Endothelial cell of umbilical vein (primary cell): ENCODE results near the gene GAL3ST1. TPM values are rescaled to one million over a fixed set of nuclear protein-coding genes. Genes with fewer than 3 reads are reported as not detected.

Experiments used
- BruUV-seq: library from RNA; stranded (reverse); fragments of 400-500 nt; replicated peaks from 2 replicates; lab custom pipeline; 2021; lab: Mats Ljungman, UMichigan
- CTCF ChIA-PET: fragments of 300-600, 350-600 bp; sonication (Branson Sonifier 250); formaldehyde crosslinking; loops from one replicate; lab custom pipeline; 2021; ENCODE audit warnings: antibody characterized with exemption, inconsistent platforms; lab: Charles Lee
- POLR2A ChIA-PET: fragments of 300-600, 350-600 bp; sonication (Branson Sonifier 250); formaldehyde crosslinking; loops from one replicate; lab custom pipeline; 2021; ENCODE audit warnings: antibody characterized with exemption, inconsistent platforms; lab: Charles Lee
- DNase-seq: peaks from one replicate; pipeline ENCODE4 v3.0.0-alpha.2; 2011; ENCODE audit warnings: low read depth, low spot score
- FAIRE-seq: peaks from 2 replicates; lab custom pipeline; 2011; peaks lifted over from hg19 to GRCh38; lab: Jason Lieb, UNC
- H2AFZ ChIP-seq: 2 replicates; pipeline ENCODE4 v1.6.0; 2012; ENCODE audit warnings: low read depth, low read length, control low read depth, inconsistent platforms
- H3K27ac ChIP-seq: 2 replicates; pipeline ENCODE4 v1.5.1; 2011; ENCODE audit warnings: low read depth, mild to moderate bottlenecking, control low read depth, low read length, moderate library complexity; ENCODE audit not compliant: insufficient read depth
- H3K27me3 ChIP-seq, 2 experiments: 2 replicates each; pipeline versions ENCODE4 v1.6.0 to v1.6.1; 2011; ENCODE audit warnings: low read length in 2 of 2, mixed read lengths in 1 of 2; ENCODE audit not compliant: control insufficient read depth in 2 of 2, insufficient read depth in 2 of 2
- H3K36me3 ChIP-seq, 2 experiments: 2 replicates in 1 of 2; 3 replicates in 1 of 2; pipeline ENCODE4 v1.5.1; 2011; ENCODE audit warnings: low read length in 2 of 2, mild to moderate bottlenecking in 1 of 2, moderate library complexity in 1 of 2; ENCODE audit not compliant: control insufficient read depth in 2 of 2, insufficient read depth in 2 of 2; ENCODE audit errors: extremely low read depth in 1 of 2
- H3K4me1 ChIP-seq: 3 replicates; pipeline ENCODE4 v1.5.1; 2011; ENCODE audit warnings: mild to moderate bottlenecking, low read length; ENCODE audit not compliant: control insufficient read depth, insufficient read depth; ENCODE audit errors: extremely low read depth
- H3K4me2 ChIP-seq: 2 replicates; pipeline ENCODE4 v1.6.1; 2011; ENCODE audit warnings: low read length, control low read depth, mixed read lengths; ENCODE audit not compliant: insufficient read depth
- H3K4me3 ChIP-seq, 3 experiments: fragments of 200-600 bp in 1 of 3; sonication (generic), shearing (Covaris generic) in 1 of 3; replicated peaks in 1 of 3; 2 replicates each; pipeline ENCODE4 v1.5.1; 2011 to 2016; ENCODE audit warnings: control low read depth in 3 of 3, low read length in 3 of 3, mild to moderate bottlenecking in 2 of 3, inconsistent platforms in 1 of 3, low read depth in 1 of 3, moderate library complexity in 1 of 3; ENCODE audit not compliant: insufficient read depth in 1 of 3
- H3K79me2 ChIP-seq: 2 replicates; pipeline ENCODE4 v1.6.0; 2012; ENCODE audit warnings: low read length, inconsistent platforms; ENCODE audit not compliant: control insufficient read depth, insufficient read depth
- H3K9ac ChIP-seq: replicated peaks from 2 replicates; pipeline ENCODE3; 2011; ENCODE audit warnings: low read length, control low read depth; ENCODE audit not compliant: insufficient read depth; ENCODE audit errors: extremely low read depth
- H3K9me1 ChIP-seq: replicated peaks from 3 replicates; pipeline ENCODE4 v1.6.0; 2011; ENCODE audit warnings: mild to moderate bottlenecking, low read length; ENCODE audit not compliant: control insufficient read depth, insufficient read depth; ENCODE audit errors: extremely low read depth
- H3K9me3 ChIP-seq: replicated peaks from 2 replicates; pipeline ENCODE4 v1.5.1; 2012; ENCODE audit warnings: low read length, inconsistent platforms; ENCODE audit not compliant: control insufficient read depth, insufficient read depth
- H4K20me1 ChIP-seq: replicated peaks from 2 replicates; pipeline ENCODE3; 2011; ENCODE audit warnings: mild to moderate bottlenecking, low read length; ENCODE audit not compliant: control insufficient read depth, insufficient read depth; ENCODE audit errors: extremely low read depth
- EZH2 ChIP-seq: IDR thresholded peaks from 2 replicates; pipeline ENCODE4 v1.6.1; 2012; ENCODE audit warnings: borderline replicate concordance, low read depth, mild to moderate bottlenecking, moderate library complexity, low read length, inconsistent platforms; ENCODE audit not compliant: severe bottlenecking
- FOS ChIP-seq: IDR thresholded peaks from 2 replicates; pipeline ENCODE4 v1.6.1; 2011; ENCODE audit warnings: mild to moderate bottlenecking, low read length, moderate library complexity, borderline replicate concordance; ENCODE audit not compliant: insufficient read depth
- GATA2 ChIP-seq: IDR thresholded peaks from 2 replicates; pipeline ENCODE4 v1.7.0; 2011; ENCODE audit warnings: low read depth, mild to moderate bottlenecking, moderate library complexity, mixed read lengths, low read length; ENCODE audit not compliant: insufficient read length, insufficient read depth
- JUN ChIP-seq: IDR thresholded peaks from 2 replicates; pipeline ENCODE4 v1.6.1; 2011; ENCODE audit warnings: borderline replicate concordance, low read depth; ENCODE audit not compliant: insufficient read length, insufficient read depth
- MYC ChIP-seq: IDR thresholded peaks from one replicate; pipeline ENCODE4 v1.6.1; 2011; ENCODE audit warnings: mild to moderate bottlenecking, low read depth, low read length
- POLR2A ChIP-seq: IDR thresholded peaks from 2 replicates; pipeline ENCODE4 v1.6.1; 2012; ENCODE audit warnings: low read depth, mild to moderate bottlenecking, control low read depth, low read length
- POLR2AphosphoS5 ChIP-seq: IDR thresholded peaks from 2 replicates; pipeline ENCODE4 v1.6.1; 2012; ENCODE audit warnings: low read depth, mild to moderate bottlenecking, control low read depth, low read length, moderate library complexity; ENCODE audit not compliant: insufficient read depth
- dilution Hi-C: fragments of 300-500 bp; cut with MboI; formaldehyde crosslinking; loops from one replicate; pipeline ENCODE4 v1.15.0; 2019; ENCODE audit warnings: low sequenced_read_pairs; ENCODE audit not compliant: extremely low pct_ligation_motif_present
- intact Hi-C: fragments of 100-400 bp; cut with micrococcal nuclease; formaldehyde crosslinking; loops from one replicate; pipeline ENCODE4 v1.10.0; 2022
- polyA plus RNA-seq, 4 experiments: library from polyadenylated mRNA; depleted of rRNA in 3 of 4; stranded (reverse) in 3 of 4; unstranded in 1 of 4; fragments of >200 nt; gene quantifications; 2 replicates each; pipeline versions ENCODE4 v1.2.1 to v1.2.3, GENCODE V29; 2011 to 2012; ENCODE audit warnings: missing spikeins in 1 of 4
- total RNA-seq: library from RNA; stranded (reverse); gene quantifications from 2 replicates; pipeline ENCODE4 v1.2.3, GENCODE V29; 2021
- TF ChIP-seq, protein P1 (sequence below): IDR thresholded peaks from 2 replicates; pipeline ENCODE4 v1.6.1; 2011; ENCODE audit not compliant: insufficient read depth, insufficient read length
- TF ChIP-seq, protein P2 (sequence below), 2 donors: IDR thresholded peaks; 1 replicate in 1 of 2; 2 replicates in 1 of 2; pipeline ENCODE4 v1.5.1; 2011; ENCODE audit warnings: low read length in 2 of 2, mild to moderate bottlenecking in 2 of 2, moderate library complexity in 2 of 2, control low read depth in 1 of 2, inconsistent platforms in 1 of 2, low read depth in 1 of 2; ENCODE audit not compliant: insufficient read depth in 1 of 2; ENCODE audit errors: extremely low read depth in 1 of 2

GAL3ST1 gene
- total and polyA plus RNA-seq, 2 donors (not counting 3 experiments of a cell fraction or from before 2014, with no cell fraction given), result not detected

DNA sequence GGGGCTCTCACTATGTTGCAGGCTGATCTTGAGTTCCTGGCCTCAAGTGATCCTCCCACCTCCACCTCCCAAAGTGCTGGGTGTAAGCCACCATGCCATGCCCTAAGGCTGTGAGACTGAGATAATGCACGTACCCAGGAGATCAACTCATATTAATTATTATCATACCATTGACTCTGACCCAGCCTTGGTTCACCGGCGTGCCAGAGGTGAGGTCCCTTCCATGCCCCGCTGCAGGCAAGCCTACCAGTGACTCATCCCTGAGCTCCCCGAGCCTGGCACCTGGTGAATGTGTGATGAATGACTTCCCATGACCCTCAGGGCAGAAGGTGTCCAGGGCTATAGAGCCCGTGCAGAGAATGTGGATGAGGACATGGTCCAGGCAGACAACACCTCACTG lies 12.1 kb downstream of the GAL3ST1 start:
- H3K36me3 ChIP-seq, result no peaks in the 10 kb centered on the region
- no peaks in the 10 kb centered on the region for H3K79me2 ChIP-seq
- ChIA-PET POLR2A (interaction anchor here (0.7 kb wide), 1 partner anchor 32 kb away, joined by 3 read pairs; no protein-coding TSS in a partner anchor), CTCF (interaction anchor here (0.9 to 1.4 kb wide), 3 partner anchors 27 to 193 kb away, joined by 4 to 7 read pairs (median 4); no protein-coding TSS in a partner anchor)
- no peaks in the 10 kb centered on the region for H3K9me1 ChIP-seq
- H3K9ac ChIP-seq, result no peak overlapping the region
- no TSS peak for BruUV-seq
- no peaks in the 10 kb centered on the region for H3K9me3 ChIP-seq
- TF ChIP-seq POLR2A (no peak), EZH2 (no peak), FOS (no peak)
- no peak overlapping the region for H3K4me3 ChIP-seq
- dilution Hi-C loops, result no loop called here
- no peak for DNase-seq
- peaks cover 0 to 1% of the 10 kb centered on the region in 2 experiments for H3K27me3 ChIP-seq
- FAIRE-seq, result no peak
- no peak overlapping the region for H3K4me2 ChIP-seq
- H3K4me1 ChIP-seq, result no peaks in the 10 kb centered on the region
- H2AFZ ChIP-seq, result no peak overlapping the region
- no peaks in the 10 kb centered on the region for H4K20me1 ChIP-seq
- no peak overlapping the region for H3K27ac ChIP-seq
- intact Hi-C loops, result no loop called here

DNA sequence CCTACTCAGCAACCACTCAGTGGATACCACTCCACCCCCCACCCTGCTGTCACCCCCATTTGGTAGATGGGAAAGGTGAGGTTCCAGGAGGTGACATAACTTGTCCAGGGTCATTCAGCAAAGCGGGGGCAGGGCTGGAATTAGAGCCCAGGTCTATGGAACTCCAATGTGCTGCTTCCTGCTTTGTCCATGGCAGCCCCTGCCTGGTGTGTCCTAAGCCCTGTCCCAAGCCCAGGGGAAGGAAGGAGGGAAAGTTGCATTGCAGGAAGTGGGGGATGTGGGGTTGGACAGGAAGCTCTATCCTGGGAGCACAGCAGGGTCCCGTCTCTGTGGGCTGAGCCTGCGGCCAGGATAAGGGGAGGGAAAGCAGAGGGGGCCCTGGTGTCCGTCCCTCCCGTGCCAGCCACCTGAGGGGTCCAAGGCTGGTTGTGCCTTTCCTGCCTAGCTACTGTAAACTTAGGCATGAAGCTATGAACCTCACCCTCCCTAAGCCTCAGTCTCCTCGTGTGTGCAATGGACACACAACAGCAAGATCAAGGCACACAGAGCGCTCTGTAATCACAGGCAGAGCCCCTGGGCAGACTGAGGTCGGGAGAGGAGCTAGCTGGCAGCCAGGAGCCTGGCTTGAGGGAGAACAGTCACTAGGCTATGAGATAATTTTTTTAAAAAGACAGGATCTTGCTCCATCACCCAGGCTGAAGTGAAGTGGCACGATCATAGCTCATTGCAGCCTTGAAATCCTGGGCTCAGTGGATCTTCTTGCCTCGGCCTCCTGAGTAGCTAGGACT lies 12.9 kb downstream of the GAL3ST1 start:
- Histone ChIP-seq H3K36me3 (no peaks in the 10 kb centered on the region), H3K4me1 (no peaks in the 10 kb centered on the region), H3K9me1 (no peaks in the 10 kb centered on the region), H3K79me2 (no peaks in the 10 kb centered on the region), H2AFZ (no peak overlapping the region), H3K27ac (no peak overlapping the region), H3K4me3 (no peak overlapping the region), H3K9ac (no peak overlapping the region), H4K20me1 (no peaks in the 10 kb centered on the region), H3K4me2 (no peak overlapping the region), H3K27me3 (peaks cover 0 to 1% of the 10 kb centered on the region in 2 experiments), H3K9me3 (no peaks in the 10 kb centered on the region)
- no peak for TF ChIP-seq EZH2
- TF ChIP-seq FOS, result no peak
- TF ChIP-seq, protein P1, sequence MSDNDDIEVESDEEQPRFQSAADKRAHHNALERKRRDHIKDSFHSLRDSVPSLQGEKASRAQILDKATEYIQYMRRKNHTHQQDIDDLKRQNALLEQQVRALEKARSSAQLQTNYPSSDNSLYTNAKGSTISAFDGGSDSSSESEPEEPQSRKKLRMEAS, result no peak
- TF ChIP-seq GATA2, result no peak
- TF ChIP-seq MYC, result no peak
- TF ChIP-seq POLR2AphosphoS5, result no peak
- no peak for TF ChIP-seq JUN
- TF ChIP-seq, protein P2, sequence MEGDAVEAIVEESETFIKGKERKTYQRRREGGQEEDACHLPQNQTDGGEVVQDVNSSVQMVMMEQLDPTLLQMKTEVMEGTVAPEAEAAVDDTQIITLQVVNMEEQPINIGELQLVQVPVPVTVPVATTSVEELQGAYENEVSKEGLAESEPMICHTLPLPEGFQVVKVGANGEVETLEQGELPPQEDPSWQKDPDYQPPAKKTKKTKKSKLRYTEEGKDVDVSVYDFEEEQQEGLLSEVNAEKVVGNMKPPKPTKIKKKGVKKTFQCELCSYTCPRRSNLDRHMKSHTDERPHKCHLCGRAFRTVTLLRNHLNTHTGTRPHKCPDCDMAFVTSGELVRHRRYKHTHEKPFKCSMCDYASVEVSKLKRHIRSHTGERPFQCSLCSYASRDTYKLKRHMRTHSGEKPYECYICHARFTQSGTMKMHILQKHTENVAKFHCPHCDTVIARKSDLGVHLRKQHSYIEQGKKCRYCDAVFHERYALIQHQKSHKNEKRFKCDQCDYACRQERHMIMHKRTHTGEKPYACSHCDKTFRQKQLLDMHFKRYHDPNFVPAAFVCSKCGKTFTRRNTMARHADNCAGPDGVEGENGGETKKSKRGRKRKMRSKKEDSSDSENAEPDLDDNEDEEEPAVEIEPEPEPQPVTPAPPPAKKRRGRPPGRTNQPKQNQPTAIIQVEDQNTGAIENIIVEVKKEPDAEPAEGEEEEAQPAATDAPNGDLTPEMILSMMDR (IDR thresholded peaks at IDR 0.05; ENCODE audit: extremely low read depth in 1 of 2, insufficient read depth in 1 of 2, low read depth in 1 of 2, low read length in 2 of 2), result no peak
- no peak for TF ChIP-seq POLR2A
- ChIA-PET POLR2A (interaction anchor here (0.7 kb wide), 1 partner anchor 33 kb away, joined by 3 read pairs; no protein-coding TSS in a partner anchor), CTCF (interaction anchor here (0.9 to 1.4 kb wide), 3 partner anchors 27 to 193 kb away, joined by 4 to 7 read pairs (median 4); no protein-coding TSS in a partner anchor)
- no TSS peak for BruUV-seq
- dilution Hi-C loops (no loop called here), intact Hi-C loops (no loop called here)
- FAIRE-seq (no peak), DNase-seq (no peak)
